ENCODE measurements around the gene HES6.

HES6 gene, protein sequence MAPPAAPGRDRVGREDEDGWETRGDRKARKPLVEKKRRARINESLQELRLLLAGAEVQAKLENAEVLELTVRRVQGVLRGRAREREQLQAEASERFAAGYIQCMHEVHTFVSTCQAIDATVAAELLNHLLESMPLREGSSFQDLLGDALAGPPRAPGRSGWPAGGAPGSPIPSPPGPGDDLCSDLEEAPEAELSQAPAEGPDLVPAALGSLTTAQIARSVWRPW

DNA sequence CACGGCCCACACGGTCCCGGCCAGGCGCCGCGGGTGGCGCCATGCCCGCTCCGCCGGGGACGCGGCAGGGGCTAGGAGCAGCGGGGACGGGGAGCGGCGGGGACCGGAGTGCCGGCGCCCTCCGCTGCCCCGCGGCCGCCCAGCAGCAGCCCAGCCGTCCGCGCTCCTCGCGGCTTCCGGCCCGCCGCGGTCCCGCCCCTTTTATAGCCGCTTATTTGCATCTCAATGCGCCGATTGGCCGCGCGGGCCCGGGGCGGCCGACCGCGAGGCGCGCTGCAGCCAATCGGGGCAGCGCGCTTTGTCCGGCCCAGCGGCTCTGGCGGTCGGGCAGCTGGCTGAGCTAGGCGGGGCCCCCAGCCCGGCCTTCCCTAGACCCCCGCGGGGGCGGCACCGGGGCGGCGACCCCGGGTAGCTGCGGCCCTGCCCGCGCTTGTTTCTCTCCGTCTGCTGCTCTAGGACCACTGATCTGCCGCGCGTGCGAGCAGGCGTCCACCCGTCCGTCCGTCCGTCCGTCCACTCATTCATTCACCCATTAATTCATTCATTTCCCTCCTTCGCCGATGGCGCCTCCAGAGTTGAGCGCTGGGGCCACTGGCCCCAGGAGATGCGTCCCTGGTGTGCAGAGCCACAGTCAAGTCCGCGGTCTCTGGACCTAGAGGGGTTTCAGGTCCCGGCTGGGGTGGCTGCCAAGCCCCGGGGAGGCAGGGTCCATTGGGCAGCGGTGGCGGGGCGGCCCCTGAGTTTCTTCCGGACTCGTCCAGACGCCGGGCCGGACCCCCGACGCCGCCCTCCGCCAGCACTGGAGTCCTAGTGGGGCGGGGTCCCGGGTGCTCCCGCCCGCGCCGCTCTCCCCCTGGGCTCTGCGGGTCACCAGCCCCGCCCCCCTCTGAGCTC, at the start of gene HES6:
TSS of gene HES6 (minus strand) at position 176 of the 894 bp plus-strand sequence. CDS start at position 43, 133 bp downstream.
- peak; percentile 48 for DNase-seq (ENCODE audit: extremely low read depth, low read depth)
- TF ChIP-seq, protein P1, sequence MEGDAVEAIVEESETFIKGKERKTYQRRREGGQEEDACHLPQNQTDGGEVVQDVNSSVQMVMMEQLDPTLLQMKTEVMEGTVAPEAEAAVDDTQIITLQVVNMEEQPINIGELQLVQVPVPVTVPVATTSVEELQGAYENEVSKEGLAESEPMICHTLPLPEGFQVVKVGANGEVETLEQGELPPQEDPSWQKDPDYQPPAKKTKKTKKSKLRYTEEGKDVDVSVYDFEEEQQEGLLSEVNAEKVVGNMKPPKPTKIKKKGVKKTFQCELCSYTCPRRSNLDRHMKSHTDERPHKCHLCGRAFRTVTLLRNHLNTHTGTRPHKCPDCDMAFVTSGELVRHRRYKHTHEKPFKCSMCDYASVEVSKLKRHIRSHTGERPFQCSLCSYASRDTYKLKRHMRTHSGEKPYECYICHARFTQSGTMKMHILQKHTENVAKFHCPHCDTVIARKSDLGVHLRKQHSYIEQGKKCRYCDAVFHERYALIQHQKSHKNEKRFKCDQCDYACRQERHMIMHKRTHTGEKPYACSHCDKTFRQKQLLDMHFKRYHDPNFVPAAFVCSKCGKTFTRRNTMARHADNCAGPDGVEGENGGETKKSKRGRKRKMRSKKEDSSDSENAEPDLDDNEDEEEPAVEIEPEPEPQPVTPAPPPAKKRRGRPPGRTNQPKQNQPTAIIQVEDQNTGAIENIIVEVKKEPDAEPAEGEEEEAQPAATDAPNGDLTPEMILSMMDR (IDR thresholded peaks at IDR 0.05; ENCODE audit: low read depth, low read length) = no peak; the same call in 1 of the 2 replicates

DNA sequence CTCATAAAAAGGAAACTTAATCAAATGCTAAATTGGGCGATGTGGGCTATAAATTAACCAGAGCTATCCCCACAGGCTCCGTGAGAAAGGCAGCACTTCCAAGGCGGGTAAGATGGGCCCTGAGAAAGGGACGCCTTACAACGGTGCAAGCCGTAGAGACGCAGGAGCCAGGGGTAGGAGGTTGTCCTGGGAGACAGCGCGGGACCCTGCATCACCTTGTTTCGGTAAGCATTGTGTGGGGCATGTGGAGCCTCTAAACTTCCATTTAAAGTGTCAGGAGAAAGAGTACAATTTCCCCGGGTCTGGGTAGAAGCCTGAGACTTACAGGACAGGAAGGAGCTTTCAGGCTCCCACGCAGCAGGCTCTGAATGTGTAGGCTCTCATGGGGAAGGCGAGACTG, 49.7 kb upstream of the HES6 start:
- no peak for DNase-seq (ENCODE audit: extremely low read depth, low read depth)
- TF ChIP-seq, protein P1 (IDR thresholded peaks at IDR 0.05; ENCODE audit: low read depth, low read length) = no peak

DNA sequence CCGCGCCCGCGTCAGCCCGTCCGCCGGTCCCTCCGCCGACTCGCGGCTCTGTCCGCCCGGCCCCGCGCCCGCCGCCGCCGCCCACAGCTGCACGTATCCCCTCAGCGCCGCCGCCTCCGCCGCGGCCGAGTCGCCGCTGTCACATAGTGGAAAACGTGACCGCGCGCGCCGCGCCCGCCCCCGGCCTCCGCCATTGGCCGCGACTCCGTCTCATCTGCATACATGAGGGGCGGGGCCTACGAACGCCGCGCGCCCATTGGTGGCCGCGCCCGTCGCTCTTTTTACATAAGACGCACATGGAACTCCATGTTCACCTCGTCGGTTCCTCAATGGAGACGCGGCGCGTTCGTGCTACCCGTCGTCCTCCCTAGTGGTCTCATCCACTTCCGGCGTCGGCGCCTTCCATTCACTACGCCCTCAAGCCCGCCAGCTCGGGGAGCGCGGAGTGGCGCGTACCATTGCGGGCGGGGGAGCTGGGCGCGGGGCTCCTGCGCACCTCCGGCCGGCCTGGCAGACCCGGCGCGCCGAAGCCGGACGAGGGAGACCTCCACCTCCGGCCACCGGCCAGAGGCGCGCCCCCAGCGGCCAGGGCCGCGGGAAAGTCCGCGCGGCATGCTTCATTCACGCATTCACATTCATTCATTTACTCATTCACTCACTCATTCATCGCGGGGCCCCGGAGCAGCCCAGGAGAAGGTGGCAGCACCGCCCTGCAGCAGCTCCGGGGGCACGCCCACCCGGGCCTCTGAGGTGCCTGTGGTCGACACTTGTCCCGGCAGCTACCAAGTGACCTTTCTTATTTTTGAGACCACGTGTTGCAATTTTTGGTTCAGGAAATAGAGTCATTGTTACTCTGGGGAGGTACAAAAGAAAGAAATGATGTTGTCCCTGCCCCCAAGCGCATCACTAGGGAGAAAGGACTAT, 49.1 kb upstream of the HES6 start:
- DNase-seq (ENCODE audit: extremely low read depth, low read depth) = peak; percentile 97
- TF ChIP-seq, protein P1 (IDR thresholded peaks at IDR 0.05; ENCODE audit: low read depth, low read length) = peak; percentile 31

DNA sequence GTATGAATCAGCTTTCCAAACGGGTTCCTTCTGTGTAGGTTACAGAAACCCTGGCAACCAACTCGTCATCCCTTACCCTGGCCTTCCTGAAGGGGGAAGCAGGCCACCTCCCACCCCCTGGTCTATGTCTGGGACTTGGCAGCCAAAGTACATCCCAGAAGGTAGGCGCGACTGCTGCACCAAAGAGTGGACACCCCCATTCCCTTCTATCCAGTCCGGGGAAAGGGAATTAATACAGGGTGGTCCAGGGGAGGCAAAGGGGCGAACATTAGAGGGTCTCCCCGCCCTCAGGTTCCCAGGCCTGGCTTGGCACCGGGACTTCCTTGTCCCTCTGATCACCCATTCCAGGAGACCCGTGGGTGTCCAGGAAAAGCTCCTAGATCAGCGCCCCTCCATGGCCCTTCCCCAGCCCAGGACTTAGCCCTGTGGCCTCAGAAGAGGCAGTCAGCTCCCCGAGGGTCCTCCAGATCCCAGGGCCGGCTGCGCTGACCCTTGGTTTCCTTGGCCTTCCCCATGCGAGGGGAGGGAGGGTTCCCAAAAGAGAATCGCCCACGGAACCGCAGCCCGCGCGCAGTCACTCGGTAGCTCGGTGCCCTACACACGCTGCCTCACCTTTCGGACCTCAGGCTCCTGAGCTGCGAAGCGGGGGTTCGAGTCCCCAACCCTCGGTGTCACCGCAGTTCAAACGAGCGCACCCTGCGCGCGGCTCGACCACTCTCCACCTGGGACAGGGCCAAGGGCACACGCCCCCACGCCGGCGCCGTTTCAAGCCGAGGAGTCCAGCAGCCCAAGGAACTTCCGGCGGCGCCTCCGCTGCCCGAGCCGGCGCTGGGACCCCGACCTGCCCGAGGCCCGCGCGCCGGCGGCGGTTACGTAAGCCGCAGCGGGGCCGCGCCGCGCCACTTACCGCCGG, 48.2 kb upstream of the HES6 start, which contains the start of gene PER2:
TSS of gene PER2 (minus strand) at position 874 of the 913 bp plus-strand sequence. CDS start 10,674 bp downstream, outside the sequence.
- TF ChIP-seq, protein P1 (IDR thresholded peaks at IDR 0.05; ENCODE audit: low read depth, low read length) = peak; percentile 20
- peak; percentile 80 for DNase-seq (ENCODE audit: extremely low read depth, low read depth)

DNA sequence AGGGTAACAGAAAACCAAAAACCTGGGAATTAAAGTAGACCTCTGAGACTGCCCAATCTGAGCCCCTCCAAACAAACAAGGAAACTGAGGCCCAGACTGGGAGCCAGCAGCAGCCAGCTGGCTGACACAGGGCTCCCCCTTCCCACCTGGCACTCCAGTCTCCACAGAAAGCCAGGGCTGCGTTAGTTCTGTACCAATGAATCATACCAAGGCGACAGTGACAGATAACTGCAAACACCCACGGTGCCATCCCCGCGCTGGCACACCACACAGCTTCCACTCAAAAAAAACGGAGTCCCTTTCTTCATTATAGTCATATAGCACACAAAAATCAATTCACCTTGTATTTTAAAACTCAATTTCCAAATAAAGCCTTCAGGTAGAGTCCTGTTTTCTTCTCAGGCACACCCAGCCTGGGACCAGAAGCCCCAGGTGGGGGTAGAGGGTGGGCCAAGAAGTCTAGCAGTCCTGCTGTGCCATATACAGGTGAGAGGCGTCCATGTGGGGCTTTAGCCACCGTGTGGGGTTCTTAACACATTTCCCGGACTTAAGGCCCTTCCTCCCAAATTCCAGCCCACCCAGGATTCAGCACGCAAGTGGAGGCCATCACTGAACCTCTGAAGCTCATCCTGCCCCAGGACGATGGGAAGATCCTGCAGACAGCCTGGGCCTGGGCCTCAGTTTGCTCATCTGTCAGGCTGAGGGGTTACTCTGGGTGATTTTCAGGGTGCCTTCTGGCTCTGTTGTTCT, 47.3 kb upstream of the HES6 start:
- TF ChIP-seq, protein P1 (IDR thresholded peaks at IDR 0.05; ENCODE audit: low read depth, low read length) = no peak
- no peak for DNase-seq (ENCODE audit: extremely low read depth, low read depth)

DNA sequence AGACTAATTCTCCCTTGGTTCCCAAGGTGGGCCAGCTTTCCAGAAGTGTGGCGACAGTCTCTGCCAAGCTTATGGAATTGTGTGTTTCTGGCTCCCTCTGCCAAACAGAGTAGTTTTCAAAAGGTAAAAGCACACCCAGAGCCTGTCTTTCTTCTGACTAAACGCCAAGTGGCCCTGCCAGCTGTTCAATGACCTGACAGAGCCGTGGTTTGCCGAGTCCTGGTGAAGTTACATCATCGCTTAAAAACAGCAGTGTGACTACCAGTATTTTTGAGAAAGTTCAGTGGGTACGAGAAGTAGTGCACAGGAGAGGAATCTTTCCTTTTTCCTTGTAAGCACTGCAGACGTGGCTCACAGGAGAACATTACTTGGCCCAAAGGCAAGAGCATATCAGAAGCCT, 46.7 kb upstream of the HES6 start:
- TF ChIP-seq, protein P1 (IDR thresholded peaks at IDR 0.05; ENCODE audit: low read depth, low read length) = no peak
- DNase-seq (ENCODE audit: extremely low read depth, low read depth) = peak; percentile 59
